GM21737 (cell line): ENCODE measurements around the gene MESP1.

Experiments
- ATAC-seq: cut with Tn5 transposase; IDR thresholded peaks from one replicate; pipeline ENCODE4 v1.9.1; 2021; ENCODE audit warnings: mild to moderate bottlenecking, moderate library complexity; ENCODE audit not compliant: unreplicated experiment

The MESP1 gene

GRCh38 chr15:89781891-89782618, 31.0 kb upstream of the MESP1 start:
- ATAC-seq = no peak

GRCh38 chr15:89781055-89781454, 30.0 kb upstream of the MESP1 start:
- no peak for ATAC-seq

DNA sequence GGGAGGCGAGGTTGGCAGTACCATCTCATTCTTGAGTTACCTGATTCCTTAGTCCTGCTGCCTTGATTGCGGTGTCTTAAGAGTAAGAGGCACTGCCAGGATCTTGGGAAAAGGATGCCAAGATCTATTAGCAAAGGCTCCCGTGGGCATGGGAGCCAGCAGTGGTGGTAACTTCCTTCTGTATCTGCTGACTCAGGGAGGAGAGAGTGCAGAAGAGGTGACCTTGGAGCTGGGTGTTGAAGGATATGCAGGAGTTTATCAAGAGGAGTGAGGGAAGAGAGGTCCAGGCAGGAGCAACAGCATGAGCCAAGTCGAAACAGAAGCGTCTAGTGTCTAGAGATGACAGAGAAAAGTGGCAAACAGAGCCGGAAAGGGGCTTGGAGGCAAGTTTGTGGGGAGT, 29.6 kb upstream of the MESP1 start:
- ATAC-seq = no peak

DNA sequence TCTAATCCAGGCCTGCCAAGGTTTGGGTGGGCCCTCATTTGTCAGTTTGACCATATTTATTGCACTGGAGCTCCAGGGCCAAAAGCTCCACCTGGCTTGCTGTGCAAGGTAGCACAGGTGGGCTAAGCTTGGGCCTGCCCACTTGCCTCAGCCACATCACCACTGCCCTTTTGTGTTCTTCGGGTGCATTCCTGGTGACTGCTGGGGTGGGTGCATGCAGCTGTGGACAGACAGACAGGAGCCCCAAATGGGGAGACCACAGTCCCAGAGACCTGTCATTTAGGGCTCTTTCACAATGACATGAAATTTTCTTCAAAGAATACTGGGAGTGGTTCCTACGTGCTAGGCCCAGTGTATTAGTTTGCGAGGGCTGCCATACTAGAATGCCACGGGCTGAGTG, 27.8 kb upstream of the MESP1 start:
- no peak for ATAC-seq

GRCh38 chr15:89777782-89778380, 26.8 kb upstream of the MESP1 start:
- ATAC-seq = no peak

DNA sequence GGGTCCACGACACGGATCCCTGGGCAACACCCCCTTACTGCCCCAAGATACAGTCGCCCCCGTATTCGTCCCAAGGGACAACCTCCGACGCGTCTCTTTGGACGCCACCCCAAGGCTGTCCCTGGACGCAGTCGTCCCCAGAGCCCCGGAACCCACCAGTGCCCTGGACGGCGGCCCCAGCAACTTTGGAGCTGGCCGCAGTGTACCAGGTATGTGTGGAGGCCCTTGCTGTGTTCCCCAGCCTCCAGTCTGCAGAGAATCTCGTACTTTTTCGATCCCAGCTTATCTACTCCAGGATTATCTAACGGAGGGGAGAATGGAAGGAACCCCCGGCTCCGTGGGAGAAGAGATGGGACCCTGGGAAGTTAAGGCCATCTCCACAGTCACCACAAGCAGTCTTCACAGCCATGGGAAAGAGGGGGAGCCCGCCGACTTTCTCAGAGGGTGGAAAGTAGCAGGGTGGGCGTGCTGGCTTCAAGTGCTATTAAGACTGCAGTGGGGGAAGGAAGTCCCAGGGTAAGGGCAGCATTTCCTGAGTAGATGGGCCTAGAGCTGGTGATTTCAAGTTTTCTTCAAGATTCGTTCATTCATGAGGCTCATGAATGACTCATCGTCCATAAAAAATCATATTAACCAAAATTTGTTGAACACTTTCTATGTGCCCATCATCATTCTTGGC, 26.2 kb upstream of the MESP1 start:
- ATAC-seq = no peak

- no peak for ATAC-seq
Measured at GRCh38 chr15:89776274-89777072, 25.4 kb upstream of the MESP1 start, which contains the start of gene MESP2. TSS of gene MESP2 (plus strand) at chr15:89776332. CDS start at chr15:89776358, 26 bp downstream.

DNA sequence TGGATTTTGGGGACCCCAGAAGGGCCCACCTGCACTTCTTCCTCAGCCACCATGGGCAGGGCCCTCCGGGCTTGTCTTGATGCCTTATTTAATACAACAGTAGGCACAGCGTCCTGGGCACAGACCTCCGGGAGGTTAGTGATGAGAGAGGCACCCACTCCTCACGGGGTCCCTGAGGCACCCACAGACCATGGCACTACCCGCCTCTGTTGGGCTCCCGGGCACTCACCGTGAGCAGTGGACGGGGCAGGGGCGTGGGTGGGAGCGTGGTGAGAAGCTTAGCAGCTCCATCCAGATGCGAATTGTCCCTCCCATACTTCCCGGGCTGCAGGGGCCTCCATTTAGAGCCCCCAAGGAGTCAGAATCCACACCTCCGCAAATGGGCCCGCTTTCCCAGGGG, 24.8 kb upstream of the MESP1 start:
- no peak for ATAC-seq

DNA sequence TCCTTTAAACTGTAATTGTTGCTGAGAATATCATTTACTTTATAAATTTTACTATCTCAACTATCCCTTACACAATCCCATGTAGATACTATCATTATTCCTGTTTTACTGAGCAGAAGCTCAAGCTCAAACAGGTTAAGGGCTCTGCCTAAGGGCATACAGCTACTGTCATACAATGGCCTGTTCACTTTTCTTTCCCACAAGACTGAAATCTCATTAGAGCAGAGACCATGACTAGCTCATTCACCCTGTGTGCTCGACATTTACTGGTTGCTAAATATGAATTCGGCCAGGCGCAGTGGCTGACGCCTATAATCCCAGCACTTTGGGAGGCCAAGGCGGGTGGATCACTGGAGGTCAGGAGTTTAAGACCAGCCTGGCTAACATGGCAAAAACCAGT, 23.4 kb upstream of the MESP1 start:
- ATAC-seq = no peak

DNA sequence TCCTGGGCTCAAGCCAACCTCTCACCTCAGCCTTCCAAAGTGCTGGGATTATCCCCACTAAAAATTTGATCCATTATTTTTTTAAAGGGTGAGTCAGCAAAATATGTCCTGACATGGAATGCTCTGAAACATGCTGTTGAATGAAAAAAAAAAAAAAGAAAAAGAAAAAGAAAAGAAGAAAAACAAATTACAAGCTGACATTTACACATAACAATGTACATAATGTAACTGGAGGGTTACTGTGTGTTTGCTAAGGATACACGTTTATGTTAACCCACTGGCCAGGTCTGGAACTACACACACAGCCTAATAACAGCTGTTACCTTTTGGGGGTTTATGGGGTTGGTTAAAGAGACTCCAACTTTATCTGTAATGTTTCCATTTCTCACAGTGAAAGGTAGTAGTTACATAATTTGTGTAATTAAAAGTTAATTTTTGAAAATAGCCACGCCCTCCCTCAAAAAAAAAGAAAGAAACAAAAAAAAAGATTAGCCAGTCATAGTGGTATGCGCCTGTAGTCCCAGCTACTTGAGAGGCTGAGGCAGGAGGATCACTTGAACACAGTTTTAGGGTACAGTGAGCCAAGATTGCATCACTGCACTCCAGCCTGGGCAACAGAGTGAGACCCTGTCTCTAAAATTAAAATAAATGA, 22.0 kb upstream of the MESP1 start:
- ATAC-seq = no peak

DNA sequence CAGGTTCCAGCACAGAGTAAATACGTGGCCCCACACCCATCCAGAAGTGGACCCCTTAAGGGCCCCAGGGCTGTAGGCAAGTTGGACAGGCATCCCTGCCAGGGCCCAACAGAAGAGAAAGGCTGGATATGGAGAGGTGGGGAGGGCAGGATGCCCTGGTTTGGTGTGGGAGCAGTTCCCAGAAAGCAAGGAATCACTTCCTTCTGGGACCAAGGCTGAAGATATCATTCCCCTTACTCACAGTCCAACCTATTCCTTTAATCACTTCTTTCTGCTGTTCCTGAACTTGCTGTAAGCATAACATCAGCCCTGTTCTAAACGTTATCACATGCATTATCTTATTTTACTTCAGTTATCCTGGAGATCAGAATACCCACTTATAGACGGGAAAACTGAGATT, 19.0 kb upstream of the MESP1 start:
- no peak for ATAC-seq

- ATAC-seq = no peak
Measured at GRCh38 chr15:89769366-89769765, 18.3 kb upstream of the MESP1 start.

DNA sequence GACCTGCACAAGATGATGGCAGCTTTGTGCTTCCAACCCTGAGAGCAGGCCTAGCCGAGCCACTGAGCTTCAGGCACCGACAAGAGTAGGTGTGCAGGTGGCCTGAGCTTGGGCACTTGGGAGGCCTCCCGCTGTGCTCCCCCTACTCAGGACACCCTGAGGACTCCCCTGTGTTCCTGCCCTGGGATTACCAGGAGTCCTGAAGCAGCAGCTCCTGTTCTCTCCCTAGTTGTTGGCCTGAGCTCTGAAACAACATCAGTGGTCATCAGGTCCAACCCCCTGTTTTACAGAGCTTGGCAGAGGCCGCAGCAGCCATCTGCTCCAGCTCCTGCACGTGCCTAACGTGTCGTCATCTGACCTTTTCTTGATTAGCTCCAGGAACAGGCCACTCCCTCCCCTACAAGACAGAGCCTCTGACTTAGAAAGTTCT, 17.0 kb upstream of the MESP1 start:
- no peak for ATAC-seq

GRCh38 chr15:89767411-89767915, 16.4 kb upstream of the MESP1 start:
- ATAC-seq = no peak

DNA sequence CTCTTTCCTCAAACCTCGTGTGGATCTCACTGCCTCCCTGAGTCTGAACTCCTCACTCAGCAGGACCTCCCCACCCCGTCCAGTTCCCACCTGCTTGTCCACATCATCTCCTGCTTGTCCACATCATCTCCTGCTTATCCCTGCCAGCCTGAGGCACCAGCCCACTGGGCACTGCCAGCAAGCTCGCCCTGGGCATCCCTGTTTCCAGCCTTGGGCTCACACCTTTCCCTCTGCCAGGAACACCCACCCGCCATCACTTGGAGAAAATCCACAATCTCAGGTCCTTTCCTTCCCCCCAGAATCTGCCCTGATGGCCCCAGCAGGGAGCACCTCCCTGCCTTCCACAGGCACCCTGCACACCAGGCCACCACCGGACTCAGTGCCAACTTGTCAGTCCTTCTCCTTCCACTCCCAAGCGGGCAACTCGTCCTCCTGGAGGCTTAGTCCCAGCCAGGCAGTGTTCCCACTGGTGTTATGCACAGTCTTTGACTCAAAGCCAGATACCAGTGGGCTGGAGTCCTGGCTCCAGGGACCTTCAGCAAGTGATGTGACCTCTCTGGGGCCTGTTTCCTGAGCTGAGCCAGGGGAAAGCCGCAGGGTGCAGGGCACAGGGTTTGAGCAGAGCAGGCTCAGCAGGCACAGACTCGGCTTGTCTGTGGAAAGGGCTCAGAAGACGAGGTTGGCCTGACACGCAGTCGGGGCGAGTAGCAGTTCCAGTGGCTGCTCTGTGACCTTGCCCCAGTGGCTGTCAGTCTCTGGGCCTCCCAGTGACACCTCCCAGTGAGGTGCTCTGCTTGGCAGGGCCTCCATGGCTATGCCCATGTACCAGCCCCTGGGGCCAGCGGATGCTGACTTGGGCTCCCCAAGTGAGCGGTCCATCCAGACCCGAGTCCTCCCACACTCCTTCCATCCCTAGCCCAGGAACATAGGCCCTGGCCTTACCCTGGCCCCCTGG, 15.6 kb upstream of the MESP1 start:
- ATAC-seq = no peak

DNA sequence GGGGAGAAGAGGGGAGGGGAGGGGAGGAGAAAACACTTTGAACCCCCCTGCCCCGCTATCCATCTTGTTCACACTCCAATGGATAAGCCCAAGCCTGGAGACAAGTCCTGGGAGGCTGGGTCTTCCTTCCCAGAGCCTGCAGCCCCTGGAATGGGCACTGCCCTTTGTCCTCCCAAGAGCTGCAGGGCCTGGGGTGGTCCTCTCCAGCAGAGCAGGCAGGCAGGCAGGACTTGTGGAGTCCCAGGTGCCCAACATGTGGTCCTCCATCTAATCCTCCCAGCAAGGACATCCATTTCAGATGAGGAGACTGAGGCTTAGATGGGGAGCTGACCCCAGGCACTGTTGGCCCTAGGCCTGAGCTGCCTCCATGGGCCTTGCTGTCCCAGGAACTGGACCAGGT, 14.6 kb upstream of the MESP1 start:
- ATAC-seq = no peak

GRCh38 chr15:89761929-89762328, 10.9 kb upstream of the MESP1 start:
- no peak for ATAC-seq

- ATAC-seq = no peak
Measured at GRCh38 chr15:89761009-89761831, 10.2 kb upstream of the MESP1 start.
